TTC549 (cell line): Measurements from ENCODE around the gene CFAP73.

Experiments
- FAIRE-seq: peaks from 2 replicates; lab custom pipeline; 2012; peaks lifted over from hg19 to GRCh38; lab: Jason Lieb, UNC

The CFAP73 gene

DNA sequence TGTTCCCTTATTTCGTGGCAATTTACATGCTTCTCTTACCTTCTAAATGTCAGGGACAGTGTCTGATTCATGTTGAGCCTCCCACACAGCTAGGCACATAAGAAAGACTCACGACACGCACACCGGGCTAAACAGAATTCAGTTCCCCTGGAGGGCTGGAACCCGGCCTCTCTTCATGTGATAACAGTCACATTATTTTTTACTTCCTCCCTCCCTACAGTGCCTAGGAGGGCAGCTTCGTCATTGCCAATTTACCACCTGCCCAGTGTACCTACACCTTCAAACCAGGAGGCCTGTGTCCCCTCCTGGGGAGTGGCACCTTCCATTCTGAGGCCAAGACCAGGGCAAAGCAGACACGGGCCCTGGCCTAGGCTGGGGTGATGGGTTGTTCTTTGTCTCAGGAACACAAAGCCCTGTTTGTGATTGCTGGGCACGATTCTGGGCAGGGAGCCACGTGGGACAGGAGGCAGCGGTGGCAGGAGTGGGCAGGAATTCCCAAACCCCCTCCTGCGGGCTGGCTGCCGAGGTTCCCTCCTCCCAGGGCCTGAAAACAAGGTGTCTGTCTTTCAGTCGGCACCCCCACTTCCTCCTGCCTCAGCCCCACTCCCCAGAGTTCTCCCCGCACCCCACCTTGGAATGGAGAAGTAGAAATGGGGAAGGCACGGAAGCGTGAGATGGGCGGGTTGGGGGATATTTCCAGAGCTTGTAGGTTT is 7.2 kb upstream of the CFAP73 start:
- no peak for FAIRE-seq

DNA sequence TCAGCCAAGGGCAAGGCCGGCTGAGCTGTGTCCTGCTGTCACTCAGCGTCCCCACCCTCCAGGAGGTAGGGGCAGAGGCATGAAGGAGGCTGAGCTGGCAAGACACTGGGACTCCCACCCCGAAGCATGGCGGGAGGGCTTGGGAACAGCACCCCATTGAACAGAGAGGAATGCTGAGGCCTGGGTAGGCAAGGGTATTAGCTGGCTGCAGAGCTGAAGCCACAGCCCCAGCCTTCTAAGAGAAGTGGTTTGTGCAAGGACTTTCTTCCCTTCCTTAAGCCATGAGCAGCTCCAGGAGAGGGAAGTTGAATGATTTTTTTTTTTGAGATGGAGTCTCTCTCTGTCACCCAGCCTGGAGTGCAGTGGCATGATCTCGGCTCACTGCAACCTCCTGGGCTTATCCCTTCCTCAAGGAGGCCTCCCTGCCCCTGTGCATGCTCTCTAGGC is 6.6 kb upstream of the CFAP73 start:
- FAIRE-seq: no peak

DNA sequence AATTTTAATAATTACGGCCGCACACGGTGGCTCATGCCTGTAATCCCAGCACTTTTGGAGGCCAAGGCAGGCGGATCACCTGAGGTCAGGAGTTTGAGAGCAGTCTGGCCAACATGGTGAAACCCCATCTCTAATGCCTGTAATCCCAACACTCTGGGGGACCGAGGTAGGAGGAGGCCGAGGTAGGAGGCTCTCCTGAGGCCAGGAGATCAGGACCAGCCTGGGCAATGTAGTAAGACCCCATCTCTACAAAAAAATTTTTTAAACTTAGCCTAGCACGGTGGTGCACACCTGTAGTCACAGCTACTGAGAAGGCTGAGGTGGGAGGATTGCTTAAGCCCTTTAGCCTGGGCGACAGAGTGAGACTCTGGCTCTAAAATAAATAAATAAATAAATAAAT is 5.6 kb upstream of the CFAP73 start:
- FAIRE-seq: no peak

DNA sequence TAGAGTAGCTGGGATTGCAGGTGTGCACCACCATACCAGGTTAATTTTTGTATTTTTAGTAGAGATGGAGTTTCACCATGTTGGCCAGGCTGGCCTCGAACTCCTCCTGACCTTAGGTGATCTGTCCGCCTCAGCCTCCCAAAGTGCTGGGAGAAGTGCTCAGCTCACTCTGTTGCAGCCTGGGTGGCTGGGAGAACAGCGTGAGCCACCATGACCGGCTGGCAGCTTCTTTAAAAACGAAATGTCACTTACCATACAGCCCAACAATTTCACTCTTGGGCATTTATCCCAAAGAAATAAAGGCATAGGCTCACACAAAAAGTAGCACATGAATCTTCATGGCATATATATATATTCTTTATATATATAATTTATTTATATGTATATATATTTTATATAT is 4.7 kb upstream of the CFAP73 start:
- no peak for FAIRE-seq

DNA sequence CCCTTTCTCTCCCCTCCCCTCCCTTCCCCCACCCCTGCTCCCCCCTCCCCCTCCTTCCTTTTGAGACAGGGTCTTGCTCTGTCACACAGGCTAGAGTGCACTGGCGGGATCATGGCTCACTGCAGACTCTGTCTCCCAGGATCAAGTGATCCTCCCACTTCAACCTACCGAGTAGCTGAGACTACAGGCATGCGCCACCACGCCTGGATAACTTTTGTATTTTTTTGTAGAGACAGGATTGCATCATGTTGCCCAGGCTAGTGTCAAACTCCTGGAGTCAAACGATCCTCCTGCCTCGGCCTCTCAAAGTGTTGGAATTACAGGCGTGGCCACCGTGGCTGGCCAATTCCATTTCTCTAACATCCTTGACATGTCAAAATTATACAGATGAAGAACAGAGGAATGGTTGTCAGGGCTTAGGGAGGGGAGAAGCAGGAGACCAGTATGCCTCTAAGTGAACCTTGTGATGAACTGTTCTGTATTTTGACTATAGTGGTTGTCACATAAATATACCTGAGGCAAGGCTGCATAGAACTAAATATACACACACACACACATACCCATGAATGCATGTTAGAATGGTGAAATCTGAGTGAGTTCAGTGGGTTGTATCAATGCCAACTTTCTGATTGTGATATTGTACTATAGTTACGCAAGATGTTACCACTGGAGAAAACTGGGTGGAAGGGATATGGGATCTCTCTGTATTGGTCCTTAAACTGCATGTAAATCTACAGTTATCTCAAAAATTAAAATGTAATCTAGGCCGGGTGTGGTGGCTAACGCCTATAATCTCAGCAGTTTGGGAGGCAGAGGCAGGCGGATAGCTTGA is 3.6 kb upstream of the CFAP73 start:
- no peak for FAIRE-seq

DNA sequence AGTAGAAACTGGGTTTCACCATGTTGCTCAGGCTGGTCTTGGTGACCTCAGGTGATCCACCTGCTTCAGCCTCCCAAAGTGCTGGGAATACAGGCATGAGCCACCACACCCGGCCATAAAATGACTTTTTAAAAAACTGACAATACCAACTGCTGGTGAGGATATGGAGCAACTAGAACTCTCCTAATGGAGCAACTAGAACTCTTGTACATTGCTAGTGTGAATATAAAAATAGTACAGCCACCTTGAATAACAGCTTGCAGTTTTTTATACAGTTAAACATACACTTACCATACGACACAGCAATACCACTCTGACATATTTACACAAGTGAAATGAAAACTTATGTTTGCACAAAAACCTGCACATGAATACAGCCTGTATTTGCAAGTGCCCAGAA is 2.5 kb upstream of the CFAP73 start:
- no peak for FAIRE-seq

DNA sequence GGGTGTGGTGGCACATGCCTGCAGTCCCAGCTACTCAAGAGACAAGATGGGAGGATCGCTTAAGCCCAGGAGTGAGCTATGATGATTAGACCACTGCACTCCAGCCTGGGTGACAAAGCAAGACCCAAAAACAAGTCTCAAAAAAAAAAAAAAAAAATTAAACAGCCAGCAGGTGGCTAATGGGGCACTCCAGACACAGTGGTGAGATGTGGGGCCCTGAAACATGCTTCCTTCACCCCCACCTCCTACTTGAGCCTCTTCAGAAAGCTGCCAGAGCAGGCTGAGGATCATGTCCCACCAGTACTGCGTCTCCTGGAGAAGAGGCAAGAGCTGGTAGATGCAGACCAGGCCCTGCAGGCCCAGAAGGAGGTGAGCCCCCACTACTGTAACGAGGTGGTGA is 2.1 kb downstream of the CFAP73 start:
- FAIRE-seq: no peak

DNA sequence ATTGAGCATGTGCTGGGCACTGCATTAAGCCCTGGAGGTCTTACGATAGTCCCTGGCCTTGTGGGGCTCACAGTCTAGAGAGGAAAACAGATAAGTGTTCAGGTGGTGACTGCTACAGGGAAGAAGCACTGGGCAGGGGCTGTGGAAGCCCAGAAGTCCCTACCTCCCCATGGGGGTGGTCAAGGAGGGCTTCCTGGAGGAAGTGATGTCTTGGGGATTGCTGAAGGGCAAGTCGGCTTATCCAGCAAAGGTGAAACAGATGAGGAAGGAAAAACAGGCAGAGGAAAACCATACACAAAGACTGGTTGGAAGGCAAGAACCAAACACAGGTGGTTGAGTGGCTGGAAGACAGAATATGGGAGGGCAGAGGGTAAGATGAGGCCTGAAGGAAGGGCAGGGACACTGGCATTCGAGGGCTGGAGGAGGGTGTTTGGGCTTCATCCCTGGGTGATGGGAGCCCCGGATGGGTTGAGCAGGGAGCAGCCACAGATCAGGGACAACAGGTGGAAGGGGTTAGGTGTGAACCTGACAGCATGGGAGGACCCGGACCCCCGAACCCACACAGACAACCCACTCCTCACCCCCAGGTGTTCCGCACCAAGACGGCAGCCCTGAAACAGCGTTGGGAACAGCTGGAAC is 2.8 kb downstream of the CFAP73 start:
- no peak for FAIRE-seq

DNA sequence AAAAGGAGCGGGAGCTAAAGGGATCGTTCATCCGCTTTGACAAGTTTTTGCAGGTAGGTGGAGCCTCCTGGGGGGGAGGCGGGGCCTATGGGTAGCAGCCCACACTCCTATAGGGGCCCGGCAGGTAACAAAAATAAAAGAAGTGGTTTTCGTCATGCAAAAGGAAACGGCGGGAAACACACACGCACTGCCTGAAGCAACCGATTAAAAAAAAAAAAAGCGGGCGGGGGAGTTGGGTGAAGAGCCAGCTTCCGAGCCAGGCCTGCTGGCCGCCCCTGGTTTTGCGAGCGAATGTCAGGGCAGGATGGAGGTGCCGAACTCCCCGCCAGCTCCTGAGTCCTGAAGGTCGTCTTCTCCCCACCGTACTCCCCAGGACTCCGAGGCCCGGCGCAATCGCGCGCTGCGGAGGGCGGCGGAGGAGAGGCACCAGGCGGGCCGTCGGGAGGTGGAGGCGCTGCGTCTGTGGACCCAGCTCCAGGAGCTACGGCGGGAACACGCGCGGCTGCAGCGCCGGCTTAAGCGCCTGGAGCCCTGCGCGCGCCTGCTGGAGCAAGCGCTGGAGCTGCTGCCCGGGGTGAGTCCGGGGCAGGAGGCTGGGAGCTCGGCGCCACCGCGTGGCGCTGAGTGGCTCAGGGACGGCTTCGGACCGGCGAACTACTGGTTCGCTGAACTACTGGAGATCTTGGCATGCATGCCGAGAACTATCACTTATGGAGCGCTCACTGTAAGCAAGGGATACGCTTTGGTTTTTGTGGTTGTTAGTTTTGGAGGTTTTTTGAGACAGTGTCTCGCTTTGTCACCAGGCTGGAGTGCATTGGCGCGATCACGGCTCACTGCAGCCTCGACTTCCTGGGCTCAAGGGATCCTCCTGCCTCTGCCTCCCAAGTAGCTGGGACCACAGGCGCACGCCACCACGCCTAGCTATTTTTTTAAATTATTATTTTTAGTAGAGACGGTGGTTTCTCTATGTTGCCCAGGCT is 3.6 kb downstream of the CFAP73 start:
- FAIRE-seq: peak; percentile 20

DNA sequence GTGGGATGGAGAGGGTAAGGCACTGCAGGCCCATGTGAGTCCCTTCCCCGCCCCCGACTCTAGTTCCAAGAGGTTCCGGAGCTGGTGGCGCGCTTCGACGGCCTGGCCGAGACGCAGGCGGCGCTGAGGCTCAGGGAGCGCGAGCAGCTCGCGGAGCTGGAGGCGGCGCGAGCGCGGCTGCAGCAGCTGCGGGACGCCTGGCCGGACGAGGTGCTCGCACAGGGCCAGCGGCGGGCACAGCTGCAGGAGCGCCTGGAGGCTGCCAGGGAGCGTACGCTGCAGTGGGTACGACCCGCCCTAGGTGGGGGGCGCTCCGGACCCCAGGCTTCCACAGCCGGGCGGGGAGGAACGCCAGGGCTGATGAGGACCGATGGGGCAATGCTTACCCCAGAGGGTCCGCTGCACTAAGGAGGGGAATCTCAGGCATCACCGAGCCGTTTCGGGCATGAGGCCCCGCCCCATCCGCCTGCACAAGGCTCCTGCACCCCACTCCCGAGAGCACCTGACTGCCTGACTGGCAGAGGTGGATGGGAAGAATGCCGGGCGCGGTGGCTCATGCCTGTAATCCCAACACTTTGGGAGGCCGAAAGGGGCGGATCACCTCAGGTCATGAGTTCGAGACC is 4.9 kb downstream of the CFAP73 start:
- no peak for FAIRE-seq

DNA sequence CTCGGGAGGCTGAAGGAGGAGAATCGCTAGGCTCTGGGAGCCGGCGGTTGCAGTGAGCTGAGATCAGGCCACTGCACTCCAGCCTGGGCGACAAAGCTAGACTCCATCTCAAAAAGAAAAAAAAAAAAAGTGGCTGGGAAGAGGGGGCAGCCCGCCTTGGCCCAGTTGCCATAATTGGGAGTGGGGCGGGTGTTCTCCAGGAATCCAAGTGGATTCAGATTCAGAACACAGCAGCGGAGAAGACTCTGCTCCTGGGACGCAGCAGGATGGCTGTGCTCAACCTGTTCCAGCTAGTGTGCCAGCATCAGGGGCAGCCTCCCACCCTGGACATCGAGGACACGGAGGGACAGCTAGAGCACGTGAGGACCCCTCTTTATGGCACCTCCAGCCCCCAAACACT is 5.5 kb downstream of the CFAP73 start:
- FAIRE-seq: no peak

DNA sequence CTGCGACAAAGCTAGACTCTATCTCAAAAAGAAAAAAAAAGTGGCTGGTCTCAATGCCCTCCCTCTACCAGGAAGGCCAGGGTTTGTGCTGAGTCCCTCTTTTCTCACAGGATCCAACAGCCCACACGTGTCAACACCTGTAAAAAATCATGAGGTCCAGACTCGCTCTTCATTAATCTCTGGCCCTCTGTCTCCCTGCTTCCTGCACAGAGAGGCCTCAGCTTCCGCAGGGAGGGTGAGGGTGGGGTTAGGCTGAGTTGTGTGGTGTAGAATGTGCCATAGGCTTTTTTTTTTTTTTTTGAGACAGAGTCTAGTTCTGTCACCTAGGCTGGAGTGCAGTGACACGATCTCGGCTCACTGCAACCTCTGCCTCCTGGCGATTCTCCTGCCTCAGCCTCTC is 6.1 kb downstream of the CFAP73 start:
- FAIRE-seq: no peak

DNA sequence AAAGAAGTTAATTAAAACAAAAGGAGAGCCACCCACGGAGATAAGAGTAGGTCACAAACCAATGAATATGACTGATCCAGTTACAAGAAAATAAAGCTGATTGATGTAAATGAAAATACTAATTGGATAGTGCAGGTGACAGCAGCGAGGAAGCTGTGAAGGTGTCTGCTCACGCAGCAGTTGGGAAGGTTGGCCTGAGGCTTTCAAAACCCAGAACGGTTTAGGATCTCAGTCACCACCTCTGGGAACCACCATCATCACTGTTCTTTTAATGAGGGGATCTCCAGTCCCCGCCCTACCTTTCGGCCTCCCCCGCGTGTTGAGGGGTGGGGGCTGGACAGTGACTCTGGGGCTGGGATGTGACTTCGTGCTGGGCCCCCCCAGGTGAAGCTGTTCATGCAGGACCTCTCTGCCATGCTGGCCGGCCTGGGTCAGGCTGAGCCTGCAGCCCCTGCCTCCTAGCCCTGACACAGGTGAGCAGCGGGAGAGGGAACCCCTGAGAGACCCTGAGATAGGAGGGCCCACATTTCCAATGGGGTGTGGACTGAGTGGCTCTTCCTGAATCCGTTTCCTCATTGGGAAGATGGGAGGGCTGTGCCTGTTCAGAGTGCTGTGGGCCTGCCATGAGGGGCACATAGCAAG is 7.8 kb downstream of the CFAP73 start:
- FAIRE-seq: no peak

DNA sequence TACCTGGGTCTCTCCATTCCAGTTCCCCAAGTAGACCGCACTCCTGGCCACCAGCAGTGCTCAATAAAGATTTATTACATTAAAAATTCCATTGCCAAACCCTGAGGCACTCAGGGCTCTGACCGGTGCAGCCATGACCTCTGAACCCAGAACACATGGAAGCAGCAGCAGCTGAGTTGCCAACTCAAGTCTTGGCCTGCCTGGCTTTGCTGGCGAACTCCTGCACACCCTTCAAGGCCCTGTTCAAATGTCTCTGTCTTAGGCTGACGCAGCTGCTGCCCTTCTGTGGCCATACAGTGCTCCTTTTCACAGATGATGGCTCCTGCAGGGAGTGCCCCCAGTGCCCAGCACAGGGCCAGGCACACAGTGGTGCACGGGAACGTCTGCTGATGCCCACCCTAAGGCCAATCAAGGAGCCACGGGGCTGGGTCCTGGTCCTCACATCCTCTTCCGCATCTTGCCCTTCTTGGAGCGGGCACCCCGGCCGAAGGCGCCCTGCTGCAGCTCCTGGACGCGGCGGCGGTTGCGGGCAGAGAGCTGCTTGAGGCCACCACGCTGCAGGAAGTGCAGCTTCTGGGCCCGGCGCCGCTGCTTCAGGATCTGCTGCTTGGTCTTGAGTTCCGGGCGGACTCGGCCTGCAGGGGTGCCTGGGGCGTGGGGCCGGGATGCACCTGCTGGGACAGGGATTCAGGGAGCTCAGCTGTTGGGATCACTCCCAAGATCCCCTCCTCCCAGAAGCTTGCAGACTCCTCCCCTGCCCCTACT is 9.1 kb downstream of the CFAP73 start:
- no peak for FAIRE-seq

DNA sequence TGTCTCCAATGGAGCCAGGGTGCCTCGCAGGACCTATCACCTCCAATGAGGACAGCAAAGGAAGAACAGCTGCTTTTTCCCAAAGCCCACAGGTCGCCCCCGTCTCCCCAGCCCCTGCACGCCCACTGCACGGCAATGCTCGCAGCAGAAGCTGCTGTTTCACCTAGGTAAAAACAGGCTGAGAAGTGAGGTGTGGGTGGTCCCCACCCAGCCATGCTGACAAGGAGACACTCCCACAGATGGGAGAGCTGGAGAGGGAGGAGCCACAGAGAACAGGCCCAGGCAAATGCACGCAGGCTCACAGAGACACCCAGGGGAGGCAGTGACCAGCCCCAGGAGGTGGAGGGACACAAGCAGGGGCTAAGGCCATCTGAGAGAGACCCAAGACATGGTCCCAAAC is 10.4 kb downstream of the CFAP73 start:
- no peak for FAIRE-seq

DNA sequence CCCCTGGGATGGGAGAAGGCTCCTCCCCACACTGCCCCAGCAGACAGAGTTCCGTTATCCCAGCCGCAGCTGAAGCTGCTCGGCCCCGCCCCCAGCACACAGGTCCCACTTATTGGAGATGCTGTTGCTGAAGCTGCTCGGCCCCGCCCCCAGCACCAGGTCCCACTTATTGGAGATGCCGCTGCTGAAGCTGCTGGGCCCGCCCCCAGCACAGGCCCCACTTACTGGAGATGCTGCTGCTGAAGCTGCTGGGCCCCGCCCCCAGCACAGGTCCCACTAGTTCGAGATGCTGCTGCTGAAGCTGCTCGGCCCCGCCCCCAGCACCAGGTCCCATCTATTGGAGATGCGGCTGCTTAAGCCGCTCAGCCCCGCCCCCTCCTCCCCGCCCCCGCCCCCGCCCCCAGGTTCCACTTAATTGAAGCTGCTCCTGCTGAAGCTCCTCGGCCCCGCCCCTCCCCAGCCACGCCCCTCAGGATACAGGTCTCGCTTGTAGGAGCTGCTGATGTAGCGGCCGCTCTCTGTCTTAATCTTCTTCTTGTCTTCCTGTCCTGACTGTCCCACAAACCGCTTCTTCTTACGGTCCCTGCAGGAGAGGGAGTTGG is 12.0 kb downstream of the CFAP73 start:
- FAIRE-seq: peak; percentile 11

DNA sequence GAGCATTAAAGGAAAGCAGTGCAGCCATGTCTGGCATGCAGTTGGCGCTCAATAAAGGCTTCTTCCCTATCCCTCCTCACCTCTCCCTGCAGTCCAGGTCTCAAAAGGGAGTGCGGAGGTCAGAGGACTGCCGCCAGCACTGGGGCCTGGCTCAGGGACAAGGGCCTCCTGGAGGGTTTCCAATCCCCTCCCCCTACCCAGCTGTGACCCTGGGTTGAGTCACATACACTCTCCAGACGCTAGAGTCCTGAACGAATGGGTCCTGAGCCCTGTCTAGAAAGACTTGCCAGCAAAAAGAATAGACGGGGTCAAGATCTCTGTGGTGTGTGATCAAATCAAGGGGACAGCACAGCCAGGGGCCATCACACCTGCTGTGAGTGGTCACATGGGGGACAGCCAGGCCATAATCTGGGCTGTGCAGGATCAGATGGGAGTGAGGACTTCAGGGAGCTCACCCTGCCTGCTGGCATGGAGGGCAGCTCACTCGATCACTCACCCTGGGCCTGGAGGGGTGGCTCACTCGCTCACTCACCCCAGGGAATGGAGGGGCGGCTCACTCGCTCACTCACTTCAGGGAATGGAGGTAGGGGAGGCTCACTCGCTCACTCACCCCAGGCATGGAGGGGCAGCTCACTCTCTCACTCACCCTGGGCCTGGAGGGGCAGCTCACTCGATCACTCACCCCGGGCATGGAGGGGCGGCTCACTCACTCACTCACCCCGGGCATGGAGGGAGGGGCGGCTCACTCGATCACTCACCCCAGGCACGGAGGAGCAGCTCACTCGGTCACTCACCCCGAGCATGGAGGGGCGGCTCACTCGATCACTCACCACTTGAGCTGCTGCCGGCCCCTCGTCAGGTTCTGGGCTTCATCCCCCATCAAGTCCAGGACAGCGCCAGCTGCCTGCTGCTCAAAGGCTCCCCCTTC is 12.8 kb downstream of the CFAP73 start:
- FAIRE-seq: no peak

DNA sequence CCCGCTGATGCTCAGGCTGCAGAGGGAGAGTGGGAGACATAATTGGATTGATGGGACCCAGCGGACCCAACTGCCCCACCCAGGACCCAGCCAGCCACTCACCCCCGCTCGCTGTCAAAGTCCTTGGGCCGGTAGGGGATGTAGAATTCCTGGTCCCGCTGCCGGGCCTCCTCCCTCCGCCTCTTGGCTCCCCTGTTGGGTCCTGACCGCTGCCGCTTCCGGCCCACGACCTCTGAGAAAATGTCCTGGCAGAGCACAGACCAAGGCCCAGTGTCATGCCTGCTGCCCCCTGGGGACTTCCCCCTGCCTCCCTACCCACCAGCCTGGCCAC is 13.5 kb downstream of the CFAP73 start:
- no peak for FAIRE-seq

DNA sequence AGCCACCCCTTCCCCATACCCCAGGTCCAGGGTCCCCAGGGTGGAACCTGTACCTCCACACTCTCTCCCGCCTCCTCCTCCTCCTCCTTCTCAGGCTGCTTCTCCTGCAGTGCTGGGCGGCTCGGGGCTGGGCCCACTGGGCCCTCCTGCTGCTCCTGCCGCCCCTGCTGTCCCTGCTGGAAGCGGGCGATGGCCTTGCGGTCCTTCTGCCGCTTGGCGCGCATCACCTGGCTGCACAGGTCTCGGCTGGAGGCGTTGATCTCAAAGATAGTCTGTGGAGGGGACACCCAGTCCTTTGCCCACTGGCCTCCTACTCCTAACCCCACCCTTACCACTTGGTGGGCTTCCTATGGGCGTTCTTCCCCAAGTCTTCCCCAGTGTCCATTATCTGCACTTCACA is 14.5 kb downstream of the CFAP73 start:
- no peak for FAIRE-seq
